Colonic mucosa (tissue), 4 donors: ENCODE measurements around the gene AEBP1. TPM values are rescaled to one million over a fixed set of nuclear protein-coding genes. Genes with fewer than 3 reads are reported as not detected.

ENCODE experiments used
- DNase-seq: peaks from one replicate; pipeline ENCODE4 v3.0.0-alpha.2; 2020
- H3K27ac ChIP-seq: fragments of 200-600 bp; one replicate; pipeline ENCODE4 v1.8.0; 2021
- H3K27me3 ChIP-seq: fragments of 200-600 bp; one replicate; pipeline ENCODE4 v1.8.0; 2021
- H3K36me3 ChIP-seq: fragments of 200-600 bp; one replicate; pipeline ENCODE4 v1.8.0; 2021
- H3K4me1 ChIP-seq: fragments of 200-600 bp; one replicate; pipeline ENCODE4 v1.8.0; 2021; ENCODE audit warnings: mild to moderate bottlenecking
- H3K4me3 ChIP-seq: fragments of 200-600 bp; one replicate; pipeline ENCODE4 v1.8.0; 2021
- H3K9ac ChIP-seq, 2 donors: one replicate each; pipeline ENCODE4 v1.7.0; 2013; ENCODE audit warnings: control low read depth in 2 of 2, low read depth in 2 of 2, low read length in 2 of 2
- H3K9me3 ChIP-seq: fragments of 200-600 bp; one replicate; pipeline ENCODE4 v1.8.0; 2021
- intact Hi-C: fragments of 100-400 bp; cut with DNase I; formaldehyde crosslinking; loops from one replicate; pipeline ENCODE4 v1.14.1; 2022
- total RNA-seq, 2 donors: library from RNA; stranded (reverse); fragmentation: NEBNext Ultra II Directional in 1 of 2; extraction: Animal tissue kit (Norgen Biotek cat#: 25700) in 1 of 2; gene quantifications; one replicate each; pipeline ENCODE4 v1.2.1, GENCODE V29; 2021
- TF ChIP-seq, protein P1 (sequence below): fragments of 200-600 bp; IDR thresholded peaks from one replicate; pipeline ENCODE4 v1.8.0; 2022; ENCODE audit warnings: antibody characterized with exemption, mild to moderate bottlenecking
- donor health status: healthy.
- donor health status: DM: no; HTN: no; CAD: no.
- donor health status: DM: no; HTN: no; CAD: no.

AEBP1 gene
- total RNA-seq, 2 donors from 2014 or later: 21.4 to 30.4 TPM

DNA sequence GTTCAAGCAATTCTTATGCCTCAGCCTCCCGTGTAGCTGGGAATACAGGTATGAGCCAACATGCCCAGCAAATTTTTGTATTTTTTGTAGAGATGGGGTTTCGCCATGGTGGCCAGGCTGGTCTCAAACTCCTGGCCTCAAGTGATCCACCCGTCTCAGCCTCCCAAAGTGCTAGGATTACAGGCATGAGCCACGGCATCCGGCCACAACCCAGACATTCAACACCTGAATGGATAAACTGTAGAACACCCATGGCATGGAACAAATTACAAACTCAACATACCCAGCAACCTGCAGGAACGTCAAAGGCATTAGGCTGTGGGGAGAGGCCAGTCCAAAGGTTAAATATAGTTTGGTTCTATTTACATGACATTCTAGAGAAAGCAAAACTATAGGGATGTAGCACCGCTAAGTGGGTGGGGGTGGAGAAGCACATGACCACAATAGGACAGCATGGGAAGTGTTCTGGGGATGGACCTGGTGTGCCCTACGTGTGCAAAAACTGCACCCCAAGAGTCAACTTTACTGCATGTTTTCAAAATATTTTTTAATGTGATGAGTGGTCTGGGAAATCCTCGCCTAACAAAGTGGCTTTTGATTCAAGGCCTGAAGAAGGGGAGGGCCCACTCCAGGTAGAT is 32.3 kb upstream of the AEBP1 start:
- peak overlapping the region; percentile 89 for H3K27ac ChIP-seq
- peak; percentile 47 for DNase-seq
- H3K4me3 ChIP-seq: no peak overlapping the region
- no peaks in the 10 kb centered on the region for H3K36me3 ChIP-seq
- peaks cover 30% of the 10 kb centered on the region for H3K4me1 ChIP-seq
- no peak overlapping the region for H3K9ac ChIP-seq
- TF ChIP-seq, protein P1, sequence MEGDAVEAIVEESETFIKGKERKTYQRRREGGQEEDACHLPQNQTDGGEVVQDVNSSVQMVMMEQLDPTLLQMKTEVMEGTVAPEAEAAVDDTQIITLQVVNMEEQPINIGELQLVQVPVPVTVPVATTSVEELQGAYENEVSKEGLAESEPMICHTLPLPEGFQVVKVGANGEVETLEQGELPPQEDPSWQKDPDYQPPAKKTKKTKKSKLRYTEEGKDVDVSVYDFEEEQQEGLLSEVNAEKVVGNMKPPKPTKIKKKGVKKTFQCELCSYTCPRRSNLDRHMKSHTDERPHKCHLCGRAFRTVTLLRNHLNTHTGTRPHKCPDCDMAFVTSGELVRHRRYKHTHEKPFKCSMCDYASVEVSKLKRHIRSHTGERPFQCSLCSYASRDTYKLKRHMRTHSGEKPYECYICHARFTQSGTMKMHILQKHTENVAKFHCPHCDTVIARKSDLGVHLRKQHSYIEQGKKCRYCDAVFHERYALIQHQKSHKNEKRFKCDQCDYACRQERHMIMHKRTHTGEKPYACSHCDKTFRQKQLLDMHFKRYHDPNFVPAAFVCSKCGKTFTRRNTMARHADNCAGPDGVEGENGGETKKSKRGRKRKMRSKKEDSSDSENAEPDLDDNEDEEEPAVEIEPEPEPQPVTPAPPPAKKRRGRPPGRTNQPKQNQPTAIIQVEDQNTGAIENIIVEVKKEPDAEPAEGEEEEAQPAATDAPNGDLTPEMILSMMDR: no peak
- intact Hi-C loops: no loop called here
- H3K9me3 ChIP-seq: no peaks in the 10 kb centered on the region
- H3K27me3 ChIP-seq: no peaks in the 10 kb centered on the region

DNA sequence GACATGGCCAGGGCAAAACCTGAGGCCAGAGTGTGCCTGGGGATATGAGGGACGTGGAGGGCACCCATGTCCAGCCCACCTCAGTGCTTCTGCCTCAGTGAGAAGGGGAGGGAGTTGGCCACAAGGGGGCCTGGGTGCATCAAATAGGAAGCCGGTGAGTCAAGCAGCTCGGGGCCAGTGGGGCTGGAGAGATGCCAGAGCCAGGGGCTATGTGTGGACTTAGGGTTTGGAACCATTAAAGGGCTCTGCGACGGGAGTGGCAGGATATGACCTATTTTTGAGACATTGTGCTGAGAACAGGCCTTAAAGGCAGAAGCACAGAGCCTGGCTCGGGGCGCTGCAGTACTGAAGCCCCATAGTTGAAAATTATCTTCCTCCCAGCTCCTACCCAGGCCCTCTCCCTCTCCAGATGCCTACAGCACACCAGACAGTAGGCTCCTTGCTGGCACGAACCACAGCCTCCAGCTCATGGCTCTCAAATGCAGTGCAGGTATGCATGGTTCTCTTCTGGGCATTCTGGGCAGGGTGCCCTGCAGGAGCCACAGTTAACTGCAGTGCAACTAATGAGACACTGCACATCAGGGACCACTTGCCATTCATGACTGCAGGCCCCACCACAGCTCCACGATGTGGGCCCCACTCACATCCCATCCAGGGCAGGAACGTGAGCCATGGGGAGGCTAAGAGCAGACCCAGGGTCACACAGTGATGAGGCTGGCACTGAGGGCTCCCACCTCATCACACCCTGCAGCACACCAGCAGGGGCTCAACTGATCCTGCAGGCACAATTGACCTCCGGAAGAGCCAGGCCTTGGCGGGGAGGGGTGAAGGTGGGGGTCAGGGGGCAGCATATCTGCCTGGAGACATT is 31.5 kb upstream of the AEBP1 start:
- no peaks in the 10 kb centered on the region for H3K9me3 ChIP-seq
- H3K9ac ChIP-seq: no peak overlapping the region
- H3K27me3 ChIP-seq: no peaks in the 10 kb centered on the region
- H3K27ac ChIP-seq: peak overlapping the region; percentile 89
- H3K36me3 ChIP-seq: peaks cover under 1% of the 10 kb centered on the region
- peaks cover 30% of the 10 kb centered on the region for H3K4me1 ChIP-seq
- intact Hi-C loops: no loop called here
- TF ChIP-seq, protein P1: peak; percentile 43
- H3K4me3 ChIP-seq: no peak overlapping the region
- peak; percentile 62 for DNase-seq

DNA sequence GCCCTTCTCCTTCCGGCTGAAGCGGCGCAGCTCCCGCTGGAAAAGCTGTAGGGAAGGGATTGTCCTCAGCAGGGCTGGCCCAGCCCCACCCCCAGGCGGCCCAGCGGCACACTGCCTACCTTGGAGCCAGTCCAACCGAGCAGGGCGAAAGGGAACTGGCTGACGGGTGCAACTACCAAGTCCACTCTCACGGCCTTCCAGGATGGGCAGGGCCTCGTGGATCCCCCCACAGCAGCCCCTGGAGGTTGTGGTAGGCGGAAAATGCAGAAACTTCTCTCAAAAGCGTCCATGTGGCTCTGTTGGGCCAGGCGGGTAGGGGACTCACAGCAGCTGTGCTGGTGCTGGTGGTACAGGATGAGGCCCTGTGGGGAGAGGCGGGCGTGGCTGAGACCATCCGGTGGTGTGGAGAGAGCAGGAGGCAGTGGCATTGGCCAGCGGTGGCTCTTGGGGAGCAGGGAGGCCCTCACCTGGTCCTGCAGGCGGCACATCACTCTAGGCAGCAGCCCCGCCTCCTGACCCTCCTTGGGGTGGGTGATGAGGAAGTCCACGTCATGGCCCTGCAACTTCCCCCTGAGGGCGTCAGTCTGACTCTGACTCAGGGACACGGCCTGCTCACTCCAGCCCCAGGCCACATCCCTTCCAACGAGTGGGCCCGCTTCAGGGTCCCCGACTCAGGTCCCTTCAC is 30.3 kb upstream of the AEBP1 start:
- TF ChIP-seq, protein P1: no peak
- H3K9ac ChIP-seq: peak overlapping the region; percentile 38 to 64

DNA sequence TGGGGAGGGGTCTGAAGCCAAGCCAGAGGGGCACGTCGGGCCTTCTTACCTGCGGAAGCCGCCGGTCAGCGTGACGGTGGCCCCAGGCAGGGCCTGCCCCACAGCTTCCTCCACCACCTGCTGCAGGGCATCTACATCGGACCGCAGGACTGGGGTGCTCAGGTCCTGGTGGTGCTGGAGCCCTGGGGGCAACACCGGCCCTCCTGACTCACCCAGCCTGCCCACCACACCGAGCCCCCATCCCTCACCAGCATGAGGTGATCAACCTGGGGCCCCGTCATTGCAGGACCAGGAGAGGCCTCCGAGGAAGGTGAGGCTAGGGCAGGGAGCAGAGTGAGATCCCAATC is 29.8 kb upstream of the AEBP1 start:
- Histone ChIP-seq H3K9me3 (no peaks in the 10 kb centered on the region), H3K27me3 (no peaks in the 10 kb centered on the region), H3K4me3 (no peak overlapping the region), H3K27ac (peak overlapping the region; percentile 89), H3K4me1 (peaks cover 30% of the 10 kb centered on the region), H3K9ac (peak overlapping the region; percentile 38 to 64), H3K36me3 (peaks cover 18% of the 10 kb centered on the region)
- intact Hi-C loops: no loop called here
- TF ChIP-seq, protein P1: no peak
- no peak for DNase-seq

More for the DNA sequence above, 30.3 kb upstream of the AEBP1 start:
- Histone ChIP-seq H3K4me1 (peaks cover 30% of the 10 kb centered on the region), H3K27ac (peak overlapping the region; percentile 89), H3K36me3 (peaks cover 13% of the 10 kb centered on the region), H3K9me3 (no peaks in the 10 kb centered on the region), H3K27me3 (no peaks in the 10 kb centered on the region), H3K4me3 (no peak overlapping the region)
- peak; percentile 91 for DNase-seq
- intact Hi-C loops: no loop called here

DNA sequence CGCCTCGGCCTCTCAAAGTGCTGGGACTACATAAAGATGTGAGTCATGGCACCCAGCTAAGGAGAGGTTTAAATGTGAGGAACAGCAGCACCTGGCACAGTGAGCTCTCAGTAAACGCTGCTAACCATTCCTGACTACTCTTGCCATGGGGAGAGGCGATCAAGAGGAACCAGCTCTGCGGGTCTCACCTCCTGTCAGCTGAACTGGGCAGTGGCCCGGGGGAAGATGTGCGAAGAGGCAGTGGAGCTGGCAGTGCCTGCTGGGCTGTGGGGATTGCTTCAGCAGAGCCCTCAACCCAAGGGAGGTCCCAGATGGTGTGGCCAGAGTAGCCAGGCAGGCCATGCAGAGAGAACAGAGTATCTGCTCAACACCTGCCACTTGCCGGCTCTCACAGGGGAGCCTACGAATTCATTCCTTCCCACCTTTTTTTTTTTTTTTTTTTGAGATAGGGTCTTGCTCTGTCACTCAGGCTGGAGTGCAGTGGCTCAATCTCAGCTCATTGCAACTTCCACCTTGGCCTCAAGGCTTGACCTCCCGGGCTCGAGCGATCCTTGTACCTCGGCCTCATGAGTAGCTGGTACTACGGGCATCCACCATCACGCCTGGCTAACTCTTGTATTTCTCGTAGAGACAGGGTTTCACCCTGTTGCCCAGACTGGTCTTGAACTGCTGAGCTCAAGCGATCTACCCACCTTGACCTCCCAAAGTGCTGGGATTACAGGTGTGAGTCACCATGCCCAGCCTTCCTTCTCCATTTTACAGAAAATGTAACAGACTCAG is 28.7 kb upstream of the AEBP1 start:
- peaks cover 30% of the 10 kb centered on the region for H3K4me1 ChIP-seq
- no peak for DNase-seq
- intact Hi-C loops: no loop called here
- no peak overlapping the region for H3K4me3 ChIP-seq
- H3K9ac ChIP-seq: no peak overlapping the region
- no peak overlapping the region for H3K27ac ChIP-seq
- TF ChIP-seq, protein P1: no peak
- H3K27me3 ChIP-seq: no peaks in the 10 kb centered on the region
- peaks cover 25% of the 10 kb centered on the region for H3K36me3 ChIP-seq
- H3K9me3 ChIP-seq: no peaks in the 10 kb centered on the region
